Measurements from ENCODE around the gene BAIAP3.
"Not testable (repeated sequence)": the region's sequence is repeated elsewhere in the genome, so short reads cannot be mapped to it uniquely, and the experiment has no call there.

The BAIAP3 gene

GRCh38 chr16:1317479-1318267, 15.8 kb upstream of the BAIAP3 start:
- DNase-seq (ENCODE audit: low read depth in 2 of 2): no peak

GRCh38 chr16:1318268-1318545, 15.2 kb upstream of the BAIAP3 start:
- no peak for DNase-seq (ENCODE audit: low read depth in 2 of 2)

- DNase-seq (ENCODE audit: low read depth in 2 of 2): no peak
Observed at GRCh38 chr16:1319041-1319440, 14.4 kb upstream of the BAIAP3 start.

- DNase-seq (ENCODE audit: low read depth in 2 of 2): no peak
Observed at GRCh38 chr16:1320097-1320496, 13.3 kb upstream of the BAIAP3 start.

- DNase-seq (ENCODE audit: low read depth in 2 of 2): no peak
Observed at GRCh38 chr16:1320658-1321240, 12.7 kb upstream of the BAIAP3 start.

GRCh38 chr16:1322407-1322806, 11.0 kb upstream of the BAIAP3 start:
- no peak for DNase-seq (ENCODE audit: low read depth in 2 of 2)

GRCh38 chr16:1323296-1324239, 9.9 kb upstream of the BAIAP3 start:
- no peak for DNase-seq (ENCODE audit: low read depth in 2 of 2)

- DNase-seq (ENCODE audit: low read depth in 2 of 2): no peak
Observed at GRCh38 chr16:1324286-1324826, 9.1 kb upstream of the BAIAP3 start.

- no peak for DNase-seq (ENCODE audit: low read depth in 2 of 2)
Observed at GRCh38 chr16:1325261-1325660, 8.2 kb upstream of the BAIAP3 start.

- DNase-seq (ENCODE audit: low read depth in 2 of 2): no peak
Observed at GRCh38 chr16:1325673-1326371, 7.6 kb upstream of the BAIAP3 start.

GRCh38 chr16:1326391-1326790, 7.1 kb upstream of the BAIAP3 start:
- no peak for DNase-seq (ENCODE audit: low read depth in 2 of 2)

- no peak for DNase-seq (ENCODE audit: low read depth in 2 of 2)
Observed at GRCh38 chr16:1326946-1327618, 6.4 kb upstream of the BAIAP3 start.

GRCh38 chr16:1327619-1327947, 5.9 kb upstream of the BAIAP3 start:
- DNase-seq (ENCODE audit: low read depth in 2 of 2): no peak

- DNase-seq (ENCODE audit: low read depth in 2 of 2): not testable (repeated sequence)
Observed at GRCh38 chr16:1328136-1328535, 5.3 kb upstream of the BAIAP3 start.

GRCh38 chr16:1328961-1329360, 4.5 kb upstream of the BAIAP3 start:
- DNase-seq (ENCODE audit: low read depth in 2 of 2): not testable (repeated sequence)

- DNase-seq (ENCODE audit: low read depth in 2 of 2): peak in 1 of 2 experiments; percentile 40
Observed at GRCh38 chr16:1330260-1330914, 3.1 kb upstream of the BAIAP3 start.

GRCh38 chr16:1330931-1331711, 2.3 kb upstream of the BAIAP3 start:
- no peak for DNase-seq (ENCODE audit: low read depth in 2 of 2)

GRCh38 chr16:1331712-1332617, 1.5 kb upstream of the BAIAP3 start:
- no peak for DNase-seq (ENCODE audit: low read depth in 2 of 2)

GRCh38 chr16:1332618-1333148, 762 bp upstream of the BAIAP3 start:
- no peak for DNase-seq (ENCODE audit: low read depth in 2 of 2)

Measured in stimulated activated CD4-positive, alpha-beta T cell treated with anti-CD3 and anti-CD28 coated beads, Interleukin-12 subunit alpha, Interleukin-12 subunit beta, amount 100 ng/mL, for 24 hours (primary cell).